Liver (tissue), 9 donors: ENCODE data around the gene TMEM190. TPM values are rescaled to one million over a fixed set of nuclear protein-coding genes. Genes with fewer than 3 reads are reported as not detected.

ENCODE experiments used
- DNase-seq: peaks from one replicate; pipeline ENCODE4 v3.0.0-alpha.2; 2017; ENCODE audit warnings: low spot score
- H3K27ac ChIP-seq, 2 donors: one replicate each; pipeline ENCODE4 v1.7.0; 2013; ENCODE audit warnings: inconsistent platforms in 2 of 2, low read length in 2 of 2, control low read depth in 1 of 2, low read depth in 1 of 2, mild to moderate bottlenecking in 1 of 2
- H3K27me3 ChIP-seq, 4 donors: one replicate each; pipeline versions ENCODE4 v1.6.1 to v1.7.0; 2013; ENCODE audit warnings: low read length in 3 of 4, inconsistent platforms in 1 of 4, mild to moderate bottlenecking in 1 of 4, moderate library complexity in 1 of 4; ENCODE audit not compliant: control insufficient read depth in 4 of 4, insufficient read depth in 4 of 4
- H3K36me3 ChIP-seq, 4 donors: one replicate each; pipeline versions ENCODE4 v1.6.1 to v1.7.0; 2013; ENCODE audit warnings: low read length in 3 of 4, mild to moderate bottlenecking in 3 of 4, low read depth in 1 of 4, moderate library complexity in 1 of 4; ENCODE audit not compliant: control insufficient read depth in 4 of 4, insufficient read depth in 3 of 4
- H3K4me1 ChIP-seq, 4 donors: one replicate each; pipeline versions ENCODE4 v1.6.1 to v1.7.0; 2013; ENCODE audit warnings: low read length in 3 of 4, mild to moderate bottlenecking in 3 of 4, moderate library complexity in 1 of 4; ENCODE audit not compliant: control insufficient read depth in 4 of 4, insufficient read depth in 4 of 4
- H3K4me3 ChIP-seq, 3 donors: one replicate each; pipeline versions ENCODE4 v1.6.1 to v1.7.0; 2013; ENCODE audit warnings: low read length in 3 of 3, control low read depth in 1 of 3, low read depth in 1 of 3, mild to moderate bottlenecking in 1 of 3
- H3K9ac ChIP-seq, 2 donors: one replicate each; pipeline ENCODE4 v1.7.0; 2013; ENCODE audit warnings: low read length in 2 of 2, mild to moderate bottlenecking in 2 of 2, moderate library complexity in 2 of 2, control low read depth in 1 of 2, low read depth in 1 of 2
- H3K9me3 ChIP-seq, 4 donors: one replicate each; pipeline versions ENCODE4 v1.6.1 to v1.7.0; 2013; ENCODE audit warnings: low read length in 3 of 4; ENCODE audit not compliant: control insufficient read depth in 4 of 4
- EGR1 ChIP-seq, 2 donors: IDR thresholded peaks; 2 replicates each; pipeline ENCODE4 v1.6.1; 2016 to 2018; ENCODE audit warnings: antibody characterized with exemption in 2 of 2, low read depth in 2 of 2
- FOXA2 ChIP-seq: IDR thresholded peaks from 2 replicates; pipeline ENCODE4 v1.6.1; 2016; ENCODE audit warnings: antibody characterized with exemption
- GABPA ChIP-seq, 2 donors: IDR thresholded peaks in 1 of 2; conservative IDR thresholded peaks in 1 of 2; 2 replicates each; pipeline ENCODE4 v1.6.1; 2016; ENCODE audit warnings: antibody characterized with exemption in 2 of 2, mild to moderate bottlenecking in 1 of 2, moderate library complexity in 1 of 2
- HNF4A ChIP-seq, 2 donors: conservative IDR thresholded peaks; 2 replicates each; pipeline ENCODE4 v1.6.1; 2016; ENCODE audit warnings: antibody characterized with exemption in 2 of 2, mild to moderate bottlenecking in 2 of 2
- HNF4G ChIP-seq: IDR thresholded peaks from 2 replicates; pipeline ENCODE4 v1.6.1; 2016; ENCODE audit warnings: antibody characterized with exemption
- NR2F2 ChIP-seq: IDR thresholded peaks from 2 replicates; pipeline ENCODE4 v1.6.1; 2016; ENCODE audit warnings: antibody characterized with exemption
- RAD21 ChIP-seq, 2 donors: IDR thresholded peaks; 2 replicates each; pipeline ENCODE4 v1.6.1; 2016; ENCODE audit warnings: antibody characterized with exemption in 2 of 2, mild to moderate bottlenecking in 2 of 2
- SP1 ChIP-seq: IDR thresholded peaks from 2 replicates; pipeline ENCODE4 v1.6.1; 2018; ENCODE audit warnings: antibody characterized with exemption, mild to moderate bottlenecking
- YY1 ChIP-seq: IDR thresholded peaks from 2 replicates; pipeline ENCODE4 v1.6.1; 2016; ENCODE audit warnings: antibody characterized with exemption, mild to moderate bottlenecking
- WGBS: extraction: QIAGEN DNeasy Blood & Tissue Kit; methylation state at CpG from one replicate; pipeline ENCODE4 v1.1.7; 2013; 5-methylcytosine and 5-hydroxymethylcytosine counted together
- polyA plus RNA-seq, 2 donors: library from polyadenylated mRNA; stranded (reverse) in 1 of 2; unstranded in 1 of 2; fragments of 200-250 nt in 1 of 2; fragments of >200 nt in 1 of 2; fragmentation: Nextera tagmentation in 1 of 2; extraction: Ambion mirVana in 1 of 2; gene quantifications; one replicate each; pipeline versions ENCODE4 v1.2.1 to v1.2.3, GENCODE V29; 2013 to 2015
- total RNA-seq, 2 donors: library from RNA; depleted of rRNA; stranded (reverse); fragments of >200 nt; gene quantifications; one replicate each; pipeline ENCODE4 v1.2.3, GENCODE V29; 2014
- TF ChIP-seq, protein P1 (sequence below): IDR thresholded peaks from 2 replicates; pipeline ENCODE4 v1.6.1; 2016; ENCODE audit warnings: antibody characterized with exemption, mild to moderate bottlenecking
- TF ChIP-seq, protein P2 (sequence below): IDR thresholded peaks from 2 replicates; pipeline ENCODE4 v1.6.1; 2016; ENCODE audit warnings: antibody characterized with exemption
- donor health status: healthy.
- donor health status: healthy.
- donor health status: healthy.
- donor health status: healthy.
- donor health status: healthy.

The TMEM190 gene
- total and polyA plus RNA-seq, 4 donors: not detected

DNA sequence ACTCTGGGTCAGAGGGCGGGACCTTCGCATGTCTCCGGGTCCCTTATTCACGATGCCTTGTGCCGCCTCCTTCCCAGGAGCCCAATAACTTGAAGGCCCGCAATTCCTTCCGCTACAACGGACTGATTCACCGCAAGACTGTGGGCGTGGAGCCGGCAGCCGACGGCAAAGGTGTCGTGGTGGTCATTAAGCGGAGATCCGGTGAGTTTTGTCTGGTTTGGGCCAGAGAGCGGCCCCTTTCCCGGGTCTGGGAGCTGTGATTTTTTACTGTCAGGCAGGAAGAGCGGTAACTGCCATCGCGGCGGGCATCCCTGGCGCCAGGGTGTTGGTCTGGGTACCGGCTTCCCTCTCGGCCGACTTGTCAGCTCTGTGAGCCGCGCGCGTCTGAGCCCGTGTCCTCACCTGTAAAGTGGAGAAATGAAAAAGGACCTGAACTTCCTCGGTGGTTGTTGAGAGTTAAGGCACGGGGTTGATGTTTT lies 9.9 kb downstream of the TMEM190 start:
- Histone ChIP-seq H3K27ac (peak overlapping the region; percentile 49 to 73), H3K4me1 (peaks cover 16 to 39% (median 30%) of the 10 kb centered on the region in 4 donors), H3K9me3 (no peaks in the 10 kb centered on the region), H3K27me3 (no peaks in the 10 kb centered on the region), H3K36me3 (peaks cover 10 to 30% (median 18%) of the 10 kb centered on the region in 4 donors), H3K9ac (peak overlapping the region; percentile 72 to 73), H3K4me3 (peak overlapping the region; percentile 58 to 94 (median 92))
- DNase-seq: no peak
- TF ChIP-seq NR2F2 (peak; percentile 49), RAD21 (IDR thresholded peaks at IDR 0.05) (no peak)
- 15% methylated on average over 33 of the region's 33 CpGs for WGBS

DNA sequence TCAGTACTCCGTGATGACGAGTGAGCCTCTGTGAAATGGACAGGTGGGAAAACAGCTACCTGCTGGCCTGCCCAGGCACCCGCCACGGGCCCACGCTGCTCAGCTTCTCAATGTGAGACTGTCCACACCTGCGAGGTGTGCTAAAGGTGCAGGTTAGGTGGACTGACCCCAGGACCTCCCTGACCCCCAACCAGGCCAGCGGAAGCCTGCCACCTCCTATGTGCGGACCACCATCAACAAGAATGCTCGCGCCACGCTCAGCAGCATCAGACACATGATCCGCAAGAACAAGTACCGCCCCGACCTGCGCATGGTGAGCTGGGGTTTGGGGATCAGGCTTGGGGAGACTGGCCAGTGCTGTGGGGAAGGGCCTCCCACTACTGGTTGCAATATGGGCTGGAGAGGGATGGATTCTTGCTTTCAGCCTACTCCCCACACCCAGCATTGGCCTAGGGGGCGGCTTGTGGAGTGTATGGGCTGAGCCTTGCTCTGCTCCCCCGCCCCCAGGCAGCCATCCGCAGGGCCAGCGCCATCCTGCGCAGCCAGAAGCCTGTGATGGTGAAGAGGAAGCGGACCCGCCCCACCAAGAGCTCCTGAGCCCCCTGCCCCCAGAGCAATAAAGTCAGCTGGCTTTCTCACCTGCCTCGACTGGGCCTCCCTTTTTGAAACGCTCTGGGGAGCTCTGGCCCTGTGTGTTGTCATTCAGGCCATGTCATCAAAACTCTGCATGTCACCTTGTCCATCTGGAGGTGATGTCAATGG lies 11.3 kb downstream of the TMEM190 start:
- WGBS: 91% methylated on average over 24 of the region's 24 CpGs
- H3K27ac ChIP-seq: no peak overlapping the region
- TF ChIP-seq HNF4G: no peak
- no peak for TF ChIP-seq SP1
- TF ChIP-seq NR2F2: no peak
- TF ChIP-seq EGR1 (IDR thresholded peaks at IDR 0.05; ENCODE audit: low read depth in 2 of 2): no peak
- TF ChIP-seq FOXA2: no peak
- TF ChIP-seq, protein P1, sequence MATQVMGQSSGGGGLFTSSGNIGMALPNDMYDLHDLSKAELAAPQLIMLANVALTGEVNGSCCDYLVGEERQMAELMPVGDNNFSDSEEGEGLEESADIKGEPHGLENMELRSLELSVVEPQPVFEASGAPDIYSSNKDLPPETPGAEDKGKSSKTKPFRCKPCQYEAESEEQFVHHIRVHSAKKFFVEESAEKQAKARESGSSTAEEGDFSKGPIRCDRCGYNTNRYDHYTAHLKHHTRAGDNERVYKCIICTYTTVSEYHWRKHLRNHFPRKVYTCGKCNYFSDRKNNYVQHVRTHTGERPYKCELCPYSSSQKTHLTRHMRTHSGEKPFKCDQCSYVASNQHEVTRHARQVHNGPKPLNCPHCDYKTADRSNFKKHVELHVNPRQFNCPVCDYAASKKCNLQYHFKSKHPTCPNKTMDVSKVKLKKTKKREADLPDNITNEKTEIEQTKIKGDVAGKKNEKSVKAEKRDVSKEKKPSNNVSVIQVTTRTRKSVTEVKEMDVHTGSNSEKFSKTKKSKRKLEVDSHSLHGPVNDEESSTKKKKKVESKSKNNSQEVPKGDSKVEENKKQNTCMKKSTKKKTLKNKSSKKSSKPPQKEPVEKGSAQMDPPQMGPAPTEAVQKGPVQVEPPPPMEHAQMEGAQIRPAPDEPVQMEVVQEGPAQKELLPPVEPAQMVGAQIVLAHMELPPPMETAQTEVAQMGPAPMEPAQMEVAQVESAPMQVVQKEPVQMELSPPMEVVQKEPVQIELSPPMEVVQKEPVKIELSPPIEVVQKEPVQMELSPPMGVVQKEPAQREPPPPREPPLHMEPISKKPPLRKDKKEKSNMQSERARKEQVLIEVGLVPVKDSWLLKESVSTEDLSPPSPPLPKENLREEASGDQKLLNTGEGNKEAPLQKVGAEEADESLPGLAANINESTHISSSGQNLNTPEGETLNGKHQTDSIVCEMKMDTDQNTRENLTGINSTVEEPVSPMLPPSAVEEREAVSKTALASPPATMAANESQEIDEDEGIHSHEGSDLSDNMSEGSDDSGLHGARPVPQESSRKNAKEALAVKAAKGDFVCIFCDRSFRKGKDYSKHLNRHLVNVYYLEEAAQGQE: no peak
- no peak overlapping the region for H3K9ac ChIP-seq
- peaks cover 10 to 30% (median 18%) of the 10 kb centered on the region in 4 donors for H3K36me3 ChIP-seq
- no peaks in the 10 kb centered on the region for H3K27me3 ChIP-seq
- no peaks in the 10 kb centered on the region for H3K9me3 ChIP-seq
- H3K4me1 ChIP-seq: peaks cover 16 to 39% (median 30%) of the 10 kb centered on the region in 4 donors
- peak overlapping the region in 1 of 3 donors; percentile 58 for H3K4me3 ChIP-seq
- DNase-seq: no peak

DNA sequence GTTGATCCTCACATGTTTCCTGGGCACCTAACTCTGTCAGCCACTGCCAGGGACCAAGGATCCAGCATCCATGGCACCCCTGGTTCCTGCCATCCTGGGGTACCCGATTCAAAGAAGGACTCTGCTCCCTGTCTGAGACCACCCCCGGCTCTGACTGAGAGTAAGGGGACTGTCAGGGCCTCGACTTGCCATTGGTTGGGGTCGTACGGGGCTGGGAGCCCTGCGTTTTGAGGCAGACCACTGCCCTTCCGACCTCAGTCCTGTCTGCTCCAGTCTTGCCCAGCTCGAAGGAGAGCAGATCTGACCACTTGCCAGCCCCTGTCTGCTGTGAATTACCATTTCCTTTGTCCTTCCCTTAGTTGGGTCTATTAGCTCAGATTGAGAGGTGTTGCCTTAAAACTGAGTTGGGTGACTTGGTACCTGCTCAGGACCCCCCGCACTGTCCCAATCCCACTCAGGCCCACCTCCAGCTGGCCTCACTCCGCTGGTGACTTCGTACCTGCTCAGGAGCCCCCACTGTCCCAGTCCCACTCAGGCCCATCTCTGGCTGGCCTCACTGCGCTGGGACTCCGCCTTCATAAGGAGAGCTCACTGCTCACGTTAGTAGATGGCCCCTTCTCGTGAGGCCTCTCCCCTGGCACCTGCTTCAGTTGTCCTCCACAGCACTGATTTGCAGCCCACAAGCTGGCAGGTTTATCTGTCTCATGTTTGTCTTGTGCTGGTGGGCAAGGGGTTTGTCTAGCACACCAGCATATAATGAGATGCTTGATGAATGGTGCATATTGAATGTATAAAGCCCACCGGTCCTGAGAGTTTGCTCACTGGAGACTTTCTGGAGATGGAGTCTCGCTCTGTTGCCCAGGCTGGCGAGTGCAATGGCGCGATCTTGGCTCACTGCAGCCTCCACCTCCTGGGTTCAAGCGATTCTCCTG lies 13.0 kb downstream of the TMEM190 start:
- peaks cover 10 to 30% (median 18%) of the 10 kb centered on the region in 4 donors for H3K36me3 ChIP-seq
- no peak overlapping the region for H3K9ac ChIP-seq
- no peak for DNase-seq
- no peak overlapping the region for H3K4me3 ChIP-seq
- no peaks in the 10 kb centered on the region for H3K27me3 ChIP-seq
- WGBS: 92% methylated on average over 21 of the region's 21 CpGs
- H3K4me1 ChIP-seq: peaks cover 8 to 29% (median 22%) of the 10 kb centered on the region in 4 donors
- H3K9me3 ChIP-seq: no peaks in the 10 kb centered on the region
- no peak overlapping the region for H3K27ac ChIP-seq
- TF ChIP-seq HNF4A (conservative IDR thresholded peaks at IDR 0.05) (no peak), SP1 (no peak), FOXA2 (no peak), EGR1 (IDR thresholded peaks at IDR 0.05; ENCODE audit: low read depth in 2 of 2) (no peak), HNF4G (no peak), RAD21 (IDR thresholded peaks at IDR 0.05) (no peak), YY1 (no peak), GABPA (IDR thresholded peaks at IDR 0.05 in 1 of 2, conservative IDR thresholded peaks at IDR 0.05 in 1 of 2) (no peak)
- TF ChIP-seq, protein P2, sequence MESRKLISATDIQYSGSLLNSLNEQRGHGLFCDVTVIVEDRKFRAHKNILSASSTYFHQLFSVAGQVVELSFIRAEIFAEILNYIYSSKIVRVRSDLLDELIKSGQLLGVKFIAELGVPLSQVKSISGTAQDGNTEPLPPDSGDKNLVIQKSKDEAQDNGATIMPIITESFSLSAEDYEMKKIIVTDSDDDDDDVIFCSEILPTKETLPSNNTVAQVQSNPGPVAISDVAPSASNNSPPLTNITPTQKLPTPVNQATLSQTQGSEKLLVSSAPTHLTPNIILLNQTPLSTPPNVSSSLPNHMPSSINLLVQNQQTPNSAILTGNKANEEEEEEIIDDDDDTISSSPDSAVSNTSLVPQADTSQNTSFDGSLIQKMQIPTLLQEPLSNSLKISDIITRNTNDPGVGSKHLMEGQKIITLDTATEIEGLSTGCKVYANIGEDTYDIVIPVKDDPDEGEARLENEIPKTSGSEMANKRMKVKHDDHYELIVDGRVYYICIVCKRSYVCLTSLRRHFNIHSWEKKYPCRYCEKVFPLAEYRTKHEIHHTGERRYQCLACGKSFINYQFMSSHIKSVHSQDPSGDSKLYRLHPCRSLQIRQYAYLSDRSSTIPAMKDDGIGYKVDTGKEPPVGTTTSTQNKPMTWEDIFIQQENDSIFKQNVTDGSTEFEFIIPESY: no peak
- TF ChIP-seq, protein P1: no peak
